HG03135 (cell line): Measurements from ENCODE around the gene DGCR8.
"Not testable (repeated sequence)": the region's sequence is repeated elsewhere in the genome, so short reads cannot be mapped to it uniquely, and the experiment has no call there.

Experiments
- ATAC-seq: cut with Tn5 transposase; IDR thresholded peaks from one replicate; pipeline ENCODE4 v1.9.1; 2021; ENCODE audit warnings: mild to moderate bottlenecking, moderate library complexity; ENCODE audit not compliant: unreplicated experiment

The DGCR8 gene

DNA sequence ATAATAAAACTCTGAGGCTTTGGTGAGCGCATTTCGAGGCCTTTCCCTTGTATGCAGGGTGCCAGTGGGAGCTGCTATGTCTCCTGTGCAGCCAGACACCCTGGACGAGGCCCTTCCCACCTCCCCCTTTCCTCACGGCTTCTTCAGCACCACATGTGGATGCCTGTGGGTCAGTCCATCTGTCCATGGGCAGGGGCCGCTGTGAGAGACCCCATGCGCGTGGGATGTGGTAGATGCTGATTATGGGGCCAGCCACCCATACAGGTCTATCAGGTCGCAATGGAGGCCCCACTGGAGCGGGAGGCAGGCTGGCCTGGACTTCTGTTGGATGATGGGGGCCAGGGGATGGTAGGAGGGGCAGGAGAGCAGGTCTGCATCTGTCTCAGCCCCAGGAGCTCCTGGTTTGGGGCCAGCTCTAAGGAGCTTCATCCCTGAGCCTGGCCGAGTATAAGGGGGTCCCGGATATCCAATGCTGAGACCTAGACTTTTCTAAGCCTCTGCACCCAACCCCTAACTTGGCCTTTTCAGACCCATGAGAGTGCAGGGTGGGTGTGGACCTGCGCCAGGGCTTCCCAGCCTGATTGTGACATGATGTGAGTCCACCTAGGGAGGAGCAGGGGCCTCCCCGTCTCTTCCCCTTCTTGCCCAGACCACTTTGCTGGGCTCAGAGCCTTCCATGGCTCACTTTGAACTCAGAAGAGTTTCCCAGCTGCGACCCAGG is 14.0 kb upstream of the DGCR8 start:
- no peak for ATAC-seq

DNA sequence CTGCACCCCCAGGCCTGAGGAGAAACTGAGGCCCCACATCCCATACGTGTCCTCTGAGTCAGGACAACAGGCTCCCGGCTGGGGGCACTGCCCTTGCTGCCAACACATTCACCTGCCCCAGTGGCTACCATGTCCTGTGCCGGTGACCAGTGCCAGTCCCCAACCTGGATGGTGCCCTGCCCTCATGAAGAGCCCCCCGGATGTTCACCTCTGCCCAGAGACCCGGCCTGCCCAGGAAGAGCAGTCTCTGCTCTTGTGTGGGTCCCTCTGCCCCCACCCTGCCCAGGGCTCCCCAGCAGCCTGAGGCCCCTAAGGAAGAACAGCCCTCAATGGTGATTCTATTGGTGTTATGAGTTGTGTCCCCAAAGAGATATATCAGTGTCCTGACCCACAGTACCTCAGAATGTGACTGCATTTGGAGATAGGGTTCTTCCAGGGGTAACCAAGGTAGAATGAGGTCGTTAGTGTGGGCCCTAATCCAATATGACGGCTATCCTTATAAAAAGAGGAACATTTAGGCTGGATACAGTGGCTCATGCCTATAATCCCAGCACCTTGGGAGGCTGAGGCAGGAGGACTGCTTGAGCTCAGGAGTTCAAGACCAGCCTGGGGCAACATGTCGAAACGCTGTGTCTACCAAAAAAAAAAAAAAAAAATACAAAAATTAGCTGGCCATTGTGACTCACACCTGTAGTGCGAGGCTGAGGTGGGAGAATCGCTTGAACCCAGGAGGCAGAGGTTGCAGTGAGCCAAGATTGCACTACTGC is 13.2 kb upstream of the DGCR8 start:
- ATAC-seq = no peak

DNA sequence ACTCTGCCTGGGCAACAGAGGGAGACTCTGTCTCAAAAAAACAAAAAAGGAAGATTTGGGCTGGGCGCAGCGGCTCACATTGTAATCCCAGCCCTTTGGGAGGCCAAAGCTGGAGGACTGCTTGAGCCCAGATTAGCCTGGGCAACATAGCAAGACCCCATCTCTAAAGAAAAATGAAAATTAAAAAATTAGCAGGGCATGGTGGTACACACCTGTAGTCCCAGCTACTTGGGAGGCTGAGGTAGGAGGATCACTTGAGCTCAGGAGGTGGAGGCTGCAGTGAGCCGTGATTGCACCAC is 12.7 kb upstream of the DGCR8 start:
- not testable (repeated sequence) for ATAC-seq

DNA sequence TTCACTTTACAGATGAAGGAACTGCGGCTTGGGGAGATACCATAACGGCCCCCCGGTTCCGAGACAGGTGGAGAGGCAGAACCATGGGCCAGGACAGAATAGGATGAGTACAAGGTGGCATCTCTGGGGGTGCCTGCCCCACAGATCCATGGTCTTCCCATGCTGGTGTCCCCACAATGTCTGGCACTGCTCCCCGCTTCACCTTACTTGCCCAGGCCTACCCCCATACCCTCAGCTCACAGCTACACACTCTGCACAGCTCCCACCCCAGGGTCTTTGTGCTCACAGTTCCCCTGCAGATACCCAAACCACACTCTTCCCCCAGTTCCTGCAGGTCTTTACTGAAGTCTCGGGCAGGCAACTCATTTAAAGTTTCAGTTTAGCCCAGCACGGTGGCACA is 11.4 kb upstream of the DGCR8 start:
- ATAC-seq = no peak

DNA sequence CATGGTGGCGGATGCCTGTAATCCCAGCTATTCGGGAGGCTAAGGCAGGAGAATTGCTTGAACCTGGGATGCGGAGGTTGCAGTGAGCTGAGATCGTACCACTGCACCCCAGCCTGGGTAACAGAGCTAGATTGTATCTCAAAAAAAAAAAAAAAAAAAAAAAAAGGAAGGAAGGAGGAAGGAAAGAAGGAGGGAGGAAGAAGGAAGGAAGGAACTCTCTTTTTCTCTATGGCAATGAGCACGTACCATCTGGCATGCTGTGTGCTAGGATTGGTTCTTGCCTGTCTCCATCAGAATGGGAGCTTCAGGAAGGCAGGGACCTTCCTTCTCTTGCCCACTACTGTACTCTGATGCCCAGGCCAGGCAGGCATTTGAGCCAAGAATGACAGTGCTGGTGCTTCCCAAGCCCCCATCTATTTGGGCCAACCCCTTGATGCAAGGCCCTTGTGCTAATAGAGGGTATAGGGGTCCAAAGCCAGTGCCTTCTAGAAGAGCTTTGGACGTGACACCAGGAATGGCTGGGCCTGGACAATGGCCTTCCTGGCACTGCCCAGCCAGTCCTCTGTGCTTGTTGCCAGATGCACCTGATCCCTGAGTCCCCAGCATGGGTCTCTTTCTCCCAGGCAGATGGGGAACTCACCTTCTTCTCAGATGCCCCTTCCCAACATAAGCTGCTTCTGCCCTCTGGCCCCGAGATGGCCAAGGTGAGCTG is 10.6 kb upstream of the DGCR8 start:
- no peak for ATAC-seq

DNA sequence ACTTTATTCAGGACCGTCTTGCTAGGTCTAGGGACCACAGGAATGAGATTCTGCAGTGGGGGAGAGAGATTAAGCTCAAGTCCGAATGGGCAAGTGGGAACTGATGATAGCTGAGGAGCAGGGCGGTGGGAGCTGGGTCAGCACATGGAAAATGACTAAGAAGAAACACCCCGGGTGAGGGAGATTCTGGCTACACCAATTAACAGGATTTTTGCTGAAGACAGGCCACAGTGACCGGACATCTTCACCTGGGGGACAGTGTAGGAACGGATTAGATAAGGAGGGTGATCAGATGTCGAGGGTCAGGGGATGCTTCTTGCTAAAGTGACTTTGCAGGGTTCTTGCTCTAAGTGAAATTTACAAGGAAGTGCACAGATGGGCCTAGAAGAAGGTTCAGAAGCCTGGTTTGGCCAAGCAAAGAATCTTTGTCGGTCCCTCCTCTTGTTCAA is 8.5 kb upstream of the DGCR8 start:
- ATAC-seq = no peak

DNA sequence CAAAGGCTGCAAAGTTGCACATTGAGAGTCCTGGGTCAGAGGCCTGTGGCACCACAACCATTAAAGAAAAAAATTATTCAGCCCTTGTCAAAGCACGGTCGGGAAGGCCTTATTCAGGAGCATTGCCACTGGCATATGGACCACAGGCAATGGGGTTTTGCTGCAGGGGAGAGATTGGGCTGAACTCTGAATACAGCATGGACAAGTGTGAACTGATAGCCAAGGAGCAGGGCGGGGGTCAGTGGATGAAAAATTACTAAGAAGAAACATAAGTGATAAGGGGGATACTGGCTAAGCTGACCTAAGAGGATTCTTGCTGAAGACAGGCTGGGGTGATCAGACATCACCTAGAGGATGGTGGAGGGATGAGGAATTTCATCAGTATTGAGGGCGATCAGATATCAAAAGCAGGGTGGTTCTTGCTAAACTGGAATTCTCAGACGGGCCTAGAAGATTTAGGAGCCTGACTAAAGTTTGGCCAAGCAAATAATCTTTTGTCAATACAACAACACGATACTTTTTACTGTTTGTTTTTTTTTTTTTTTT is 3.3 kb upstream of the DGCR8 start:
- ATAC-seq = no peak

DNA sequence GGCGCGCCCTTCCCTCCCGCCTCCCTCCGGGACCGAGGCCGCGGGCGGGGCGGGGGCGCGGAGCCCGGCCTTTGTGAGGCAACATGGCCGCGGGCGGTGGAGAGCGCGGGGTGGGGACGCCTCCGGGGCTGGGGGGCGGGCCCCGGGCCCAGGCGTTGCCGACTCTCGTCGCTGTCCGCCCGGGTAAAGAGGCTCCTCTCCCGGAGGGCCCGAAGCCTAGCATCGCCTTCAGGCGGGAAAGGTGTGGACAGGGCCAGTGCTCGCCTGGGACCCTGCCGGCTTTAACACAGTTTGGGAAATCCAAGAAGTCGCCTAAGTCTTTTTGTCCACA is 369 bp downstream of the DGCR8 start:
- peak; percentile 61 for ATAC-seq

DNA sequence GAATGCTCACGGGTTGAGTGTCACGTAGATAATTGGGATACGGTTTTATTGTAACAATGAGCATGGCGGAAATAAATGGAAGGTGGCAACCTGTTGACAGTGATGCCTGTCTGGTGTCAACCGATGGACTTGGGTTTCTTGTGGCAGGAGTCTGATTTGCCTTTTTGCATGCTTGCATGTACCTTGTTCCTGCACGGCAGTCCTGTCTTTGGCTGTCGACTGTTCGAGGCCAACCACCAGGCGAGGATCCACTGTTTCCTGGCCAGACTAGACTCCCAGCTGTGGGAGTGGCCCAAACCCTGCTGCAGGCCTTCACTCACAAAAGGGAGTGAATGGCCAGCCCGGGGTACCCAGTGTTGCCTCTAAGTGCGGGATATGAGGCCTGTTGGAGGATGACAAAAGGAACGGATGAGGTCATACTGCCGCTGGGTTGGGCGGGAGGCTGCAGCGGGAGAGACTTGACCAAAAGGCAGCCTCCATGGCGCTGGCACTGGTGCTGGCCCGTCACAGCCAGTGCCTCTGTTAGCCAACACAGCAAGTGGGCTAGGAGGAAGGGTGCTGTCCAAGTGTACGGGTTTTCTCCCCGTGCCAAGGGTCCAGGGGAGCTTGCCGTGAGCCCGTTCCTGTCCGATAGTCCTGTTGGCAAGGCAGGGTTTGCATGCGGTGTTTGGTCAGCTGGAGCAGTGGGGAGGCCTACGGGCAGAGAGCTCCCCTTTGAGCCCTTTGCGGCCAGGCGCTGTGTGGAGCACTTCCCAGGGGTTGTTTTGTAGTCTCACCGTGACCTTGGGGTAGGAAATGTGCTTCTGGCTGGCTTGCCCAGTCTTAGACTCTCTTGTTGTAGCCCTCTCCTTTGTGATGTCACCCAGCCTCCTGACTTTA is 974 bp downstream of the DGCR8 start:
- ATAC-seq = peak; percentile 3

DNA sequence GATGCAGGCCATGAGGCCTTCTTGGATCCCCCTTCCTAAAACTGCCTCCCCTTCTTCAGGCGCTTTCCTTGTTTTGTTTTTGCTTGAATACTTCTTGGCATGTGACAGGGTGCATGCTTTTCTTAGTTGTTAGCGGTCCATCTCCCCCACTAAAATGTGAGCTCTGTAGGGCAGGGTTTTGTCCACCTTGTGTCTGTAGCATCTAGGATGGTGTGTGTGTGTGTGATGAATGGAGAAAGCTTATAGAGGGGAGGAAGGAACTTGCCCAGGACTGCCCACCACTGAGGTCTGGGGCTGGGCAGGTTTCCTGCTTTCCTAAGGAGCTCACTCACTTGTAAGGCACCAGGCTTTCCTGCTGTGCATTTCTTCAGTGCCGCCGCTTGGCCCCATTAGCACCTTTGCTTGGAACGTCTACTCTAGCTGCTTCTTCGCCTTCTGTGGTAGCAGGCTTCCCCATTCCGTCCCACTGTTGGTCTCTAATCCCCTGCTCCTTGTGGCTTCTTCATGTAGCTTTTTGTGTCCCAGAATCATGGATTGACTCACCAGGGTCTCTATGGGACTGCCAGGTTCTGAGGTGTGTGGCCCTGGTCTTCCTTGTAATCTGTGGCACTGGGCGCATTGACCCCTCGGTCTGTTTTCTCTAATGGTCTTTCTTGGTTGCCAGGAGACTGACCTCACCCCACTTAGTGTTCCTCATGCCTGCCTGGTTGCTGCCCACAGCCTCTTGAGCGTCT is 3.3 kb downstream of the DGCR8 start:
- ATAC-seq = no peak

DNA sequence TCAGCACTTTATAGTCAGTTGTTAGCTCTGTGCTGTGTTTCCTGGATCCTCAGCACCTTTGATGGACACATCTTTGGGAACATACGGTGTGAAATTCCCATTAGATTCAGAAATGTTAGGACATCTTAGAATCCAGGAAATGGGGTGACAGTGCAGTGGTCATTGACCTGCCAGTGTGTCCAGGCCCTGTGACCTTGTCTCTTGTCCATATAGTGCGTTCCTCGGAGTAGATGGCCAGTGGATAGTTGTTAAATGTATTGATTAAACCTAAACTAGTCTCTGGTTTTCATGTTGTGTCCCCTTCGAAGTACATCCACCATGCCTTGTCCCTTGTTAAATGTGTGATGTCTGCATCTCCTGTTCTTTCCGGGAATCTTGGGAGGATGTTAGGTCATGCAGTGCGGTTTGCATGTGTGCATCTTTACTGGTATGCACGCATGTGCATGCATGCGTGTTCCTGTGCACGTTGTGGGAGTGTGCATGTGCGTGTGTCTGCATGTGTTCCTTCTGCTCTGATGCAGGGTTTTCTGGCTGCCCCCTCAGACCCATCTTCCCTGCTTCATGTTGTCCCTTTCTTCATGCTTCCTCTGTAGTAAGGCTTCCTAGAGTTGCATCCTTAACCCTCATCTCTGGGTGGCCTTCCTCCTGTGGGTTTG is 4.0 kb downstream of the DGCR8 start:
- no peak for ATAC-seq

DNA sequence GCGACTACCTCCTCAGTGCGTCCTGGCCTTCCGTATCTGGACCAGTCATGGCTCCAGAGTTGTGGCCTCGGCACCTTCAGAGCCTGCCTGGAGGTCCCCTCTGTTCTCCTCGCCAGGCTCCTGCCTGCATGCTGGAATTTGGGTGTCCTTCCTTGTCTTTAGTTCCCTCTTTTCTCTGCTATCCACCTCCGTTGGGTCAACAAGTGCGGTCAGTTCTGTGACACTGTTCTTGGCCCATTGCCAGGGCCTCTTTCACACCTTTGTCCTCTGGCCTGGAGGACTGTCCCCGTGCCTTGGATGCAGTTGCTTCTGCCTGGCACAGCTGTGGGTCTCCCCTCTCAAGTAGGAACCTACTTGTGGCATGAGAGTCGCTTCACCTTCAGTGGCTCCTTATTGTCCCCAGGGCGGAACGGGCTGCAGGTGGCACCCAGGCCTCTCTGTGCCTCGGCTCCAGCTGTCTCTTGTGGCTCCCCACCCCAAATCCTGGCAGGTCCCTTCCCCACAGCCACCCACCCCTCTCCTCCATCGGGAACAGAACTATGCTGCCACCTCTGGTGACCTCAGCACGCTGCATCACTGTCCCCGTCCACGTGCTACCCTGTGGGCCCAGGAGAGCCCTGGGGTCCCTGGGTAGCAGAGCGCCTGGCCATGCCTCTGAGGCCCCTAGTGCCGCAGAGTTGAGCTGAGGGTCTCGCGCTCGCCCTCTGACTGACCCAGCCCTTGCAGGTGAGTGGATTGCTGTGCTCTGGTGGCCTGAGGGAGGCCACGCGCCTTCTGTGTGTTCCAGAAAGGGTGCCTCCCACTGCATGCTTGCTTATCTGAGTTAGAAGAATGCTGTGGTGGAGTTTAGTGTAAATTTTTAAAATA is 4.7 kb downstream of the DGCR8 start:
- ATAC-seq = no peak

DNA sequence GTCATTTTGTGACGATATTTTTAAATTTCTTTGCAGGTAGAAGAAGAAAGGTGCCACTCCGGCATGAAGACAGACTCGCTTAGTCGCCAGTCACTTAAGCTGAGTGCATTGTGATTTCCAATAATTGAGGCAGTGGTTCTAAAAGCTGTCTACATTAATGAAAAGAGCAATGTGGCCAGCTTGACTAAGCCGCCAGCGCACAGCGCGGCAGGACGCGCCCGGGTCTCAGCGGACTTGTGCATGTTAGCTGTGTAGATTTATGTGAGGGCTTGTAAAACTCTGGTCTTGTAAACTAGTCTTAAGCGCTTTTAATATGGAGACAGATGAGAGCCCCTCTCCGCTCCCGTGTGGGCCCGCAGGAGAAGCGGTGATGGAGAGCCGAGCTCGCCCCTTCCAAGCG is 5.6 kb downstream of the DGCR8 start:
- no peak for ATAC-seq

DNA sequence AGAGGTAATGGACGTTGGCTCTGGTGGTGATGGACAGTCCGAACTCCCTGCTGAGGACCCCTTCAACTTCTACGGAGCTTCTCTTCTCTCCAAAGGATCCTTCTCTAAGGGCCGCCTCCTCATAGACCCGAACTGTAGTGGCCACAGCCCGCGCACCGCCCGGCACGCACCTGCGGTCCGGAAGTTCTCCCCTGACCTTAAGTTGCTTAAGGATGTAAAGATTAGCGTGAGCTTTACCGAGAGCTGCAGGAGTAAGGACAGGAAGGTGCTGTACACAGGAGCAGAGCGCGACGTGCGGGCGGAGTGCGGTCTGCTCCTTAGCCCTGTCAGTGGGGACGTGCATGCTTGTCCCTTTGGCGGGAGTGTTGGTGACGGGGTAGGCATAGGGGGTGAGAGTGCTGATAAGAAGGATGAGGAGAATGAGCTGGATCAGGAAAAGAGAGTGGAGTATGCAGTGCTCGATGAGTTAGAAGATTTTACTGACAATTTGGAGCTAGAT is 6.1 kb downstream of the DGCR8 start:
- no peak for ATAC-seq

DNA sequence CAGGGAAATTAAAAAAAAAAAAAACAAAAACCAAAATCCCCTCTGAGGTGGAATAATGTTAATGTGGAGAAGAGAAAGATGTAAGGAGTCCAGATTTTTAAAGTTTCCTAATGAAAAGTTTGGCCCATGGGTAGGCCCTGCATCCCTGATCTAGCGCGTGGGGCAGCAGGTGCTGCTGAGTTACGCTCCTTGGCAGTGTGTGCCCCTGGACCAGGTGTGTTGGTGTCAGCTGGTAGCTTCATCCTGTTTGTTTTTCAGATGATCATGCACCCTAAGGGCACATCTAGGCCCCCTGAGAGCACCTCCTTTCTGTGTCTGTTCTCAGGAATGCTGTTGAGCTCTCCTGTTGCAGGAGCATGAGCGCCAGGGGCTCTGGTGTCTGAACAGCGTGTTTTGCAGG is 6.7 kb downstream of the DGCR8 start:
- no peak for ATAC-seq

DNA sequence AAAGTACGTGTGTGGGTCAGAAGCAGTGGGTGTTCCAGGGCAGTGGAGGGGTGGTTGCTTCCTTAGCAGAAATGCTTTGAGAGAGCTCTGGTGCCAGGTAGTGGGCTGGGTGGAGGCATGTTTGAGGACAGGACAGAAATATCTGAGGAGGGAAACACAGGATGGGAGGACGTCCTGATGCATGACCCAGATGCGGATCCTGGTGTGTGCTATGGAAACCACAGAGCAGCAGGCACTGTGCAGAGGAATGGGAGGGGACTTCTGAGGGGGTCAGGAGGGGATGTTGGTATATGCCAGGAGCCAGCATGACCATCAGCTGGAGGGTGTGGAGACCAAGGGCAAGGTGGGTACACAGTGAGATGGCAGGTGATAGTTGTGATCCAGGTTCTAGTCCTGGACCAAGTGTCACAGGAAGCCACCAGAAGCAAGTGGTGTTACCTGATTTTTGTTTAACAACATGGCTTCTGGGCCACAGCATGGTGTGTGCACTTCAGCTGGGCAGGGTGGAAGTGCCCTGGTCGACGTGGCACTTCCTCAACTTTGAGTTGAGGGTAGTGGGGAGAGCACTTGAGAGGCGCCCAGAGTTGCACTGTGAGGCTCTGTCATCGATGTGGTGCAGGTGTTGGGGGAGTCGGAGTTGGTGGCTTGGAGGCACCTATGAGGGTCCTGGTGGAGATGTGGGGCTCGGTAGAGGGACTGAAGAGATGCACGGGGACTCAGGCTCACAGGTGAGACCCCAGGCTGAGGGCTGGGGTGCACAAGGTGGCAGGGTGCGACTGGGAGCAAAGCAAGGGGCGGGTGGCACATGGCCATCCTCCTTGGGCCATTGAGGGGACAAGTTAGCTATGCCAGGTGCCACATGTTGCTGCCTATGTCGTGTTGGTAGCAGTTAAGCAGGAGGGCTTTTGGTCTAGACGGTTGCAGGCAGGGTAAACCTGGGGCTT is 7.5 kb downstream of the DGCR8 start:
- no peak for ATAC-seq

DNA sequence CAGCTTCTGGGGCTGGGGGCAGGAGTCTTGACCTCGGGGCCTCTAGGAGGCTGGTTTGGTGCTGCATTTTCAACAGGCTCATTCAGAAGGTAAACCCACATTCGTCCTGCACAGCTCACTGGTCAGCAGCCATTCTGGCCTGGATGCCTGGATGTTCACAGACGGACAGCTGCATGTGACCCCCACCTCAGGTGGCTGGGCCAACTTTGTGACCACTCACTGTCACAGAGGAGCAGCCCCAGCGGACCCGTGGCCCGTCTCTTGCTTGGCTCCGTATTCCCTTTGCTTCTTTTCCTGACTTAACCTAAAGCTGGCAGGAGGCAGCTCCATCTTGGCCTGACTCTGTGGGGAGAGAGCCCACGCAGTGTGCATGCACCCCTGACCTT is 8.2 kb downstream of the DGCR8 start:
- no peak for ATAC-seq
